Mucosa of stomach (tissue), 1 donor: ENCODE results near the gene PCP4L1.

Experiments used
- H3K27me3 ChIP-seq: one replicate; pipeline ENCODE4 v1.7.0; 2013; ENCODE audit warnings: mild to moderate bottlenecking, low read length; ENCODE audit not compliant: control insufficient read depth, insufficient read depth
- H3K36me3 ChIP-seq: one replicate; pipeline ENCODE4 v1.7.0; 2013; ENCODE audit warnings: low read length; ENCODE audit not compliant: control insufficient read depth, insufficient read depth
- H3K4me1 ChIP-seq: one replicate; pipeline ENCODE4 v1.7.0; 2013; ENCODE audit warnings: mild to moderate bottlenecking, low read length; ENCODE audit not compliant: control insufficient read depth, insufficient read depth
- H3K4me3 ChIP-seq: one replicate; pipeline ENCODE4 v1.7.0; 2013; ENCODE audit warnings: low read length
- H3K9ac ChIP-seq: one replicate; pipeline ENCODE4 v1.7.0; 2013; ENCODE audit warnings: mild to moderate bottlenecking, low read length, moderate library complexity
- H3K9me3 ChIP-seq: one replicate; pipeline ENCODE4 v1.7.0; 2013; ENCODE audit warnings: mild to moderate bottlenecking, low read length, moderate library complexity; ENCODE audit not compliant: control insufficient read depth
- donor health status: Pancreatic carcinoma.

The PCP4L1 gene

GRCh38 chr1:161259765-161260164 is 1.2 kb downstream of the PCP4L1 start:
- Histone ChIP-seq H3K9ac (no peak overlapping the region), H3K4me1 (peaks cover 8% of the 10 kb centered on the region), H3K9me3 (no peaks in the 10 kb centered on the region), H3K36me3 (no peaks in the 10 kb centered on the region), H3K4me3 (no peak overlapping the region), H3K27me3 (peaks cover 31% of the 10 kb centered on the region)

GRCh38 chr1:161260376-161261260 is 2.1 kb downstream of the PCP4L1 start:
- no peak overlapping the region for H3K4me3 ChIP-seq
- no peaks in the 10 kb centered on the region for H3K36me3 ChIP-seq
- H3K9me3 ChIP-seq = no peaks in the 10 kb centered on the region
- no peak overlapping the region for H3K9ac ChIP-seq
- peaks cover 8% of the 10 kb centered on the region for H3K4me1 ChIP-seq
- H3K27me3 ChIP-seq = peaks cover 31% of the 10 kb centered on the region

GRCh38 chr1:161261261-161262235 is 3.0 kb downstream of the PCP4L1 start:
- Histone ChIP-seq H3K4me3 (no peak overlapping the region), H3K36me3 (no peaks in the 10 kb centered on the region)

GRCh38 chr1:161265305-161265704 is 6.8 kb downstream of the PCP4L1 start:
- Histone ChIP-seq H3K4me3 (no peak overlapping the region), H3K9me3 (no peaks in the 10 kb centered on the region), H3K36me3 (no peaks in the 10 kb centered on the region), H3K9ac (no peak overlapping the region), H3K4me1 (peaks cover 4% of the 10 kb centered on the region), H3K27me3 (peaks cover 10% of the 10 kb centered on the region)

More at GRCh38 chr1:161261261-161262235, 3.0 kb downstream of the PCP4L1 start:
- H3K4me1 ChIP-seq = peaks cover 8% of the 10 kb centered on the region
- no peaks in the 10 kb centered on the region for H3K9me3 ChIP-seq
- H3K27me3 ChIP-seq = peaks cover 31% of the 10 kb centered on the region
- no peak overlapping the region for H3K9ac ChIP-seq

- no peaks in the 10 kb centered on the region for H3K4me1 ChIP-seq
- no peak overlapping the region for H3K9ac ChIP-seq
- no peak overlapping the region for H3K4me3 ChIP-seq
- H3K27me3 ChIP-seq = peaks cover under 1% of the 10 kb centered on the region
- H3K9me3 ChIP-seq = no peaks in the 10 kb centered on the region
- H3K36me3 ChIP-seq = no peaks in the 10 kb centered on the region
Observed at GRCh38 chr1:161266202-161266601, 7.7 kb downstream of the PCP4L1 start.

- Histone ChIP-seq H3K9ac (no peak overlapping the region), H3K4me1 (no peaks in the 10 kb centered on the region), H3K4me3 (no peak overlapping the region), H3K27me3 (no peaks in the 10 kb centered on the region), H3K9me3 (no peaks in the 10 kb centered on the region), H3K36me3 (no peaks in the 10 kb centered on the region)
Observed at GRCh38 chr1:161266836-161267235, 8.3 kb downstream of the PCP4L1 start.

- no peaks in the 10 kb centered on the region for H3K27me3 ChIP-seq
- H3K4me1 ChIP-seq = no peaks in the 10 kb centered on the region
- H3K4me3 ChIP-seq = no peak overlapping the region
- H3K9me3 ChIP-seq = no peaks in the 10 kb centered on the region
- no peak overlapping the region for H3K9ac ChIP-seq
- H3K36me3 ChIP-seq = no peaks in the 10 kb centered on the region
Observed at GRCh38 chr1:161267321-161267720, 8.8 kb downstream of the PCP4L1 start.

- no peaks in the 10 kb centered on the region for H3K9me3 ChIP-seq
- no peaks in the 10 kb centered on the region for H3K4me1 ChIP-seq
- H3K9ac ChIP-seq = no peak overlapping the region
- H3K36me3 ChIP-seq = no peaks in the 10 kb centered on the region
- no peak overlapping the region for H3K4me3 ChIP-seq
- H3K27me3 ChIP-seq = no peaks in the 10 kb centered on the region
Observed at GRCh38 chr1:161273402-161273801, 14.9 kb downstream of the PCP4L1 start.

GRCh38 chr1:161274874-161275273 is 16.3 kb downstream of the PCP4L1 start:
- H3K9ac ChIP-seq = no peak overlapping the region
- H3K4me1 ChIP-seq = no peaks in the 10 kb centered on the region
- no peaks in the 10 kb centered on the region for H3K9me3 ChIP-seq
- H3K36me3 ChIP-seq = no peaks in the 10 kb centered on the region
- H3K4me3 ChIP-seq = no peak overlapping the region
- no peaks in the 10 kb centered on the region for H3K27me3 ChIP-seq

- Histone ChIP-seq H3K4me3 (no peak overlapping the region), H3K4me1 (peaks cover 9% of the 10 kb centered on the region), H3K36me3 (no peaks in the 10 kb centered on the region), H3K27me3 (no peaks in the 10 kb centered on the region), H3K9ac (no peak overlapping the region), H3K9me3 (no peaks in the 10 kb centered on the region)
Observed at GRCh38 chr1:161282991-161283390, 24.4 kb downstream of the PCP4L1 start.

- Histone ChIP-seq H3K36me3 (no peaks in the 10 kb centered on the region), H3K9ac (no peak overlapping the region), H3K4me1 (peaks cover 9% of the 10 kb centered on the region), H3K4me3 (no peak overlapping the region), H3K9me3 (no peaks in the 10 kb centered on the region), H3K27me3 (no peaks in the 10 kb centered on the region)
Observed at GRCh38 chr1:161285113-161285512, 26.6 kb downstream of the PCP4L1 start.

GRCh38 chr1:161285521-161285920 is 27.0 kb downstream of the PCP4L1 start:
- no peaks in the 10 kb centered on the region for H3K36me3 ChIP-seq
- H3K4me1 ChIP-seq = peaks cover 9% of the 10 kb centered on the region
- H3K27me3 ChIP-seq = no peaks in the 10 kb centered on the region
- no peak overlapping the region for H3K9ac ChIP-seq
- no peak overlapping the region for H3K4me3 ChIP-seq
- no peaks in the 10 kb centered on the region for H3K9me3 ChIP-seq
